IPS DF 6.9 (cell line): ENCODE measurements around the gene FLOT1.

Source experiments
- DNase-seq: peaks from one replicate; pipeline ENCODE4 v3.0.0-alpha.2; 2013; ENCODE audit warnings: low read depth, low spot score
- H3K27ac ChIP-seq: one replicate; pipeline ENCODE4 v1.5.1; 2013; ENCODE audit warnings: low read length, control low read depth
- H3K27me3 ChIP-seq: 2 replicates; pipeline ENCODE4 v1.6.1; 2013; ENCODE audit warnings: mild to moderate bottlenecking, low read length; ENCODE audit not compliant: control insufficient read depth, insufficient read depth
- H3K36me3 ChIP-seq: 2 replicates; pipeline ENCODE4 v1.6.1; 2013; ENCODE audit warnings: low read length; ENCODE audit not compliant: control insufficient read depth, insufficient read depth
- H3K4me1 ChIP-seq: 2 replicates; pipeline ENCODE4 v1.6.1; 2013; ENCODE audit warnings: low read length; ENCODE audit not compliant: control insufficient read depth, insufficient read depth
- H3K4me3 ChIP-seq: 2 replicates; pipeline ENCODE4 v1.5.1; 2013; ENCODE audit warnings: mild to moderate bottlenecking, low read length
- H3K9me3 ChIP-seq: 2 replicates; pipeline ENCODE4 v1.6.1; 2013; ENCODE audit warnings: low read length, inconsistent platforms; ENCODE audit not compliant: control insufficient read depth, insufficient read depth
- WGBS: extraction: QIAGEN DNeasy Blood & Tissue Kit; methylation state at CpG from one replicate; pipeline ENCODE4 v1.1.7; 2013; ENCODE audit warnings: mixed read lengths, missing lambda C conversion rate; ENCODE audit not compliant: insufficient read length, insufficient coverage; 5-methylcytosine and 5-hydroxymethylcytosine counted together

FLOT1 gene

GRCh38 chr6:30683183-30683979 is 59.1 kb downstream of the FLOT1 start:
- no peak for DNase-seq
- WGBS = no CpG with 5 or more reads among the region's 7 CpGs
- H3K36me3 ChIP-seq = no peaks in the 10 kb centered on the region

GRCh38 chr6:30682143-30683117 is 60.1 kb downstream of the FLOT1 start:
- WGBS = no CpG with 5 or more reads among the region's 11 CpGs

More at GRCh38 chr6:30683183-30683979, 59.1 kb downstream of the FLOT1 start:
- Histone ChIP-seq H3K4me1 (peaks cover 11% of the 10 kb centered on the region; the same call in 1 of the 2 replicates), H3K9me3 (no peaks in the 10 kb centered on the region), H3K27ac (no peak overlapping the region), H3K27me3 (no peaks in the 10 kb centered on the region), H3K4me3 (no peak overlapping the region)

GRCh38 chr6:30681766-30682142 is 60.7 kb downstream of the FLOT1 start:
- Histone ChIP-seq H3K9me3 (no peaks in the 10 kb centered on the region), H3K4me1 (peaks cover 8% of the 10 kb centered on the region; the same call in 1 of the 2 replicates), H3K36me3 (no peaks in the 10 kb centered on the region), H3K27me3 (no peaks in the 10 kb centered on the region), H3K4me3 (no peak overlapping the region), H3K27ac (no peak overlapping the region)
- no peak for DNase-seq
- no CpG with 5 or more reads among the region's 4 CpGs for WGBS

More at GRCh38 chr6:30682143-30683117, 60.1 kb downstream of the FLOT1 start:
- no peak overlapping the region for H3K4me3 ChIP-seq
- no peaks in the 10 kb centered on the region for H3K27me3 ChIP-seq
- no peaks in the 10 kb centered on the region for H3K9me3 ChIP-seq
- no peaks in the 10 kb centered on the region for H3K36me3 ChIP-seq
- no peak for DNase-seq
- H3K4me1 ChIP-seq = peaks cover 8% of the 10 kb centered on the region; the same call in 1 of the 2 replicates
- no peak overlapping the region for H3K27ac ChIP-seq

- H3K27ac ChIP-seq = no peak overlapping the region
- 0 out of 2 replicates have a peak, but pooled peaks cover 5% of the 10 kb centered on the region for H3K4me1 ChIP-seq
- H3K27me3 ChIP-seq = no peaks in the 10 kb centered on the region
- H3K36me3 ChIP-seq = no peaks in the 10 kb centered on the region
- WGBS = no CpG with 5 or more reads among the region's 7 CpGs
- no peaks in the 10 kb centered on the region for H3K9me3 ChIP-seq
- no peak overlapping the region for H3K4me3 ChIP-seq
- DNase-seq = no peak
Observed at GRCh38 chr6:30679765-30680535, 62.5 kb downstream of the FLOT1 start.

- H3K9me3 ChIP-seq = no peaks in the 10 kb centered on the region
- H3K27ac ChIP-seq = no peak overlapping the region
- WGBS = no CpG with 5 or more reads among the region's 31 CpGs
- H3K36me3 ChIP-seq = no peaks in the 10 kb centered on the region
- 0 out of 2 replicates have a peak, but pooled peaks cover 3% of the 10 kb centered on the region for H3K4me1 ChIP-seq
- no peaks in the 10 kb centered on the region for H3K27me3 ChIP-seq
- H3K4me3 ChIP-seq = no peak overlapping the region
- DNase-seq = peak; percentile 72
Observed at GRCh38 chr6:30678964-30679726, 63.3 kb downstream of the FLOT1 start.
